ENCODE results near the gene CDIP1. TPM values are rescaled to one million over a fixed set of nuclear protein-coding genes. Genes with fewer than 3 reads are reported as not detected.

The CDIP1 gene
- total and polyA plus RNA-seq, 2 experiments from 2014 or later = 22.0 to 33.3 TPM

GRCh38 chr16:4535627-4536108, 2.9 kb downstream of the CDIP1 start:
- WGBS (ENCODE audit: low lambda C conversion rate, missing lambda C conversion rate) = 88% methylated on average over 7 of the region's 7 CpGs
- no peak overlapping the region for H2AFZ ChIP-seq
- no peaks in the 10 kb centered on the region for H3K27me3 ChIP-seq
- no peak for DNase-seq (ENCODE audit: low spot score)
- H3K4me2 ChIP-seq = no peak overlapping the region
- peaks cover 24% of the 10 kb centered on the region for H4K20me1 ChIP-seq (ENCODE audit: insufficient read depth, poor library complexity, severe bottlenecking)
- no peak overlapping the region for H3K27ac ChIP-seq
- peaks cover 8% of the 10 kb centered on the region for H3K4me1 ChIP-seq (ENCODE audit: insufficient read depth)
- peaks cover 70% of the 10 kb centered on the region for H3K79me2 ChIP-seq
- no peaks in the 10 kb centered on the region for H3K9me3 ChIP-seq (ENCODE audit: low read depth)
- TF ChIP-seq CTCF (IDR thresholded peaks at IDR 0.05; ENCODE audit: poor library complexity) (no peak), EZH2 (IDR thresholded peaks at IDR 0.05; ENCODE audit: borderline replicate concordance) (no peak), EZH2phosphoT487 (IDR thresholded peaks at IDR 0.05; ENCODE audit: low read depth, severe bottlenecking, unreplicated experiment) (no peak)
- no peaks in the 10 kb centered on the region for H3K36me3 ChIP-seq (replicated peaks; ENCODE audit: insufficient read depth, low read depth)
- H3K9me2 ChIP-seq (replicated peaks; ENCODE audit: insufficient read depth) = no peaks in the 10 kb centered on the region
- H3K4me3 ChIP-seq = no peak overlapping the region

- Histone ChIP-seq H3K4me2 (no peak overlapping the region), H3K79me2 (peaks cover 81% of the 10 kb centered on the region)
These were observed 4.3 kb downstream of the CDIP1 start for GRCh38 chr16:4534151-4534790.

GRCh38 chr16:4533490-4533889, 5.1 kb downstream of the CDIP1 start:
- no peaks in the 10 kb centered on the region for H3K9me3 ChIP-seq (ENCODE audit: low read depth)
- no peak overlapping the region for H3K4me2 ChIP-seq
- H3K4me1 ChIP-seq (ENCODE audit: insufficient read depth) = peaks cover 8% of the 10 kb centered on the region
- no peak overlapping the region for H3K4me3 ChIP-seq
- TF ChIP-seq EZH2phosphoT487 (IDR thresholded peaks at IDR 0.05; ENCODE audit: low read depth, severe bottlenecking, unreplicated experiment) (no peak), EZH2 (IDR thresholded peaks at IDR 0.05; ENCODE audit: borderline replicate concordance) (no peak), CTCF (IDR thresholded peaks at IDR 0.05; ENCODE audit: poor library complexity) (no peak)
- no peaks in the 10 kb centered on the region for H3K36me3 ChIP-seq (replicated peaks; ENCODE audit: insufficient read depth, low read depth)
- peaks cover 88% of the 10 kb centered on the region for H3K79me2 ChIP-seq
- no peaks in the 10 kb centered on the region for H3K9me2 ChIP-seq (replicated peaks; ENCODE audit: insufficient read depth)
- H4K20me1 ChIP-seq (ENCODE audit: insufficient read depth, poor library complexity, severe bottlenecking) = peaks cover 24% of the 10 kb centered on the region
- no peak for DNase-seq (ENCODE audit: low spot score)
- no peak overlapping the region for H3K27ac ChIP-seq
- H3K27me3 ChIP-seq = no peaks in the 10 kb centered on the region
- H2AFZ ChIP-seq = no peak overlapping the region
- WGBS (ENCODE audit: low lambda C conversion rate, missing lambda C conversion rate) = 98% methylated on average over 6 of the region's 6 CpGs

More at GRCh38 chr16:4534151-4534790, 4.3 kb downstream of the CDIP1 start:
- Histone ChIP-seq H3K27ac (no peak overlapping the region), H3K4me1 (ENCODE audit: insufficient read depth) (peaks cover 8% of the 10 kb centered on the region), H3K9me3 (ENCODE audit: low read depth) (no peaks in the 10 kb centered on the region), H3K36me3 (replicated peaks; ENCODE audit: insufficient read depth, low read depth) (no peaks in the 10 kb centered on the region), H3K9me2 (replicated peaks; ENCODE audit: insufficient read depth) (no peaks in the 10 kb centered on the region), H3K27me3 (no peaks in the 10 kb centered on the region), H4K20me1 (ENCODE audit: insufficient read depth, poor library complexity, severe bottlenecking) (peaks cover 24% of the 10 kb centered on the region), H3K4me3 (no peak overlapping the region), H2AFZ (no peak overlapping the region)
- TF ChIP-seq EZH2 (IDR thresholded peaks at IDR 0.05; ENCODE audit: borderline replicate concordance) = no peak
- TF ChIP-seq CTCF (IDR thresholded peaks at IDR 0.05; ENCODE audit: poor library complexity) = no peak
- TF ChIP-seq EZH2phosphoT487 (IDR thresholded peaks at IDR 0.05; ENCODE audit: low read depth, severe bottlenecking, unreplicated experiment) = no peak
- 93% methylated on average over 13 of the region's 13 CpGs for WGBS (ENCODE audit: low lambda C conversion rate, missing lambda C conversion rate)
- no peak for DNase-seq (ENCODE audit: low spot score)
